Uterus (tissue), 2 donors: ENCODE results near the gene NCOR2.

Experiments used
- CTCF ChIP-seq, 4 experiments: fragments of 200-600 bp in 2 of 4; fragments of 450-650 bp in 2 of 4; sonication (generic) in 2 of 4; IDR thresholded peaks; one replicate each; pipeline ENCODE4 v1.5.1; 2016 to 2019; ENCODE audit warnings: antibody characterized with exemption in 4 of 4, mild to moderate bottlenecking in 2 of 4, moderate library complexity in 1 of 4
- POLR2A ChIP-seq, 2 donors: fragments of 450-650 bp; IDR thresholded peaks; one replicate each; pipeline ENCODE4 v1.6.1; 2016; ENCODE audit warnings: antibody characterized with exemption in 2 of 2, mild to moderate bottlenecking in 1 of 2, moderate library complexity in 1 of 2

DNA sequence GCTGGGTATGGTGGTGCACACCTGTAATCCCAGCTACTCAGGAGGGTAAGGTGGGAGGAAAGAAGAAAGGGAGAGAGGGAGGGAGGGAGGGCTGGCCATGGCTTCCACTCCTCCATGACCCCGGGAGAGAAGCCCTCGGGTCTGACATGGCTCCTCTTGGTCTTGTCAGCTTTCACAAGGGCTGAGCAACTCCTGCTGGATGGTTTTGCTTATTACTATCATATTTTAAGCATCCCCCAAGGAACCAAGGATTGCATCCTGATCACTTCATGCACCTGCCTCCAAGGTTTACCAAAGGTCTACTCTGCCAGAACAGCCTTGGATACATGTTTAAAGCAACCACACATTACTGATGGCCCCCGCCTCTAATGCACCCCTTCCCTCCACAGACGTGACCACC, 28.0 kb upstream of the NCOR2 start:
- TF ChIP-seq CTCF (IDR thresholded peaks at IDR 0.05) (no peak), POLR2A (IDR thresholded peaks at IDR 0.05) (no peak)
